Karpas-422 (cell line): Measurements from ENCODE around the gene TNFRSF11A. TPM values are rescaled to one million over a fixed set of nuclear protein-coding genes. Genes with fewer than 3 reads are reported as not detected.

Source experiments
- DNase-seq: peaks from one replicate; pipeline ENCODE4 v3.0.0-alpha.2; 2015
- H2AFZ ChIP-seq: fragments of 200-600 bp; sonication (generic); 2 replicates; pipeline ENCODE4 v1.6.1; 2014; ENCODE audit warnings: antibody characterized with exemption, low read length, mixed read lengths
- H3K27ac ChIP-seq: fragments of 200-600 bp; sonication (generic); 2 replicates; pipeline ENCODE4 v1.5.1; 2014; ENCODE audit warnings: mild to moderate bottlenecking, low read length, moderate library complexity
- H3K27me3 ChIP-seq: fragments of 200-600 bp; sonication (generic); 2 replicates; pipeline ENCODE4 v1.6.1; 2014; ENCODE audit warnings: low read length, mixed read lengths
- H3K36me3 ChIP-seq: fragments of 200-600 bp; sonication (generic); 2 replicates; pipeline ENCODE4 v1.6.1; 2014; ENCODE audit warnings: low read length, mixed read lengths; ENCODE audit not compliant: insufficient read depth
- H3K4me1 ChIP-seq: fragments of 200-600 bp; sonication (generic); 2 replicates; pipeline ENCODE4 v1.6.1; 2014; ENCODE audit warnings: mild to moderate bottlenecking, low read length, mixed read lengths
- H3K4me2 ChIP-seq: fragments of 200-600 bp; sonication (generic); 2 replicates; pipeline ENCODE4 v1.6.1; 2014; ENCODE audit warnings: low read length, low read depth, mild to moderate bottlenecking; ENCODE audit not compliant: poor library complexity, severe bottlenecking
- H3K4me3 ChIP-seq: fragments of 200-600 bp; sonication (generic); 2 replicates; pipeline ENCODE4 v1.5.1; 2014; ENCODE audit warnings: mild to moderate bottlenecking, antibody characterized with exemption, low read length, mixed read lengths
- H3K79me2 ChIP-seq: fragments of 200-600 bp; sonication (generic); 2 replicates; pipeline ENCODE4 v1.6.1; 2014; ENCODE audit warnings: mild to moderate bottlenecking, low read length, mixed read lengths
- H3K9ac ChIP-seq: fragments of 200-600 bp; sonication (generic); 2 replicates; pipeline ENCODE4 v1.6.0; 2014; ENCODE audit warnings: low read length
- H3K9me2 ChIP-seq: fragments of 200-600 bp; sonication (generic), shearing (Covaris generic); replicated peaks from 2 replicates; pipeline ENCODE4 v1.6.0; 2014; ENCODE audit warnings: mild to moderate bottlenecking, low read length, moderate library complexity; ENCODE audit not compliant: insufficient read depth
- H3K9me3 ChIP-seq: fragments of 300-700, 200-600 bp; sonication (generic); 2 replicates; pipeline ENCODE4 v1.6.1; 2014; ENCODE audit warnings: low read length, mixed read lengths
- H4K20me1 ChIP-seq: fragments of 200-600 bp; sonication (generic); 2 replicates; pipeline ENCODE4 v1.6.1; 2014; ENCODE audit warnings: mild to moderate bottlenecking, antibody characterized with exemption, low read length, low read depth; ENCODE audit not compliant: insufficient read depth
- total RNA-seq: library from RNA; depleted of rRNA; stranded (reverse); fragments of >200 nt; shearing (Covaris generic); gene quantifications from 2 replicates; pipeline ENCODE4 v1.2.3, GENCODE V29; 2014; ENCODE audit warnings: low replicate concordance

The TNFRSF11A gene
- total RNA-seq, 1 experiment from 2014 or later, result 1.0 TPM

- Histone ChIP-seq H3K4me1 (peaks cover 51% of the 10 kb centered on the region), H3K36me3 (no peaks in the 10 kb centered on the region), H3K4me3 (peak overlapping the region; percentile 59), H3K9me2 (no peaks in the 10 kb centered on the region), H3K9me3 (no peaks in the 10 kb centered on the region), H2AFZ (0 out of 2 replicates have a peak overlapping the region, but pooled peaks have one; percentile 4), H4K20me1 (no peaks in the 10 kb centered on the region), H3K27me3 (no peaks in the 10 kb centered on the region), H3K27ac (peak overlapping the region; percentile 92), H3K4me2 (peak overlapping the region; percentile 84), H3K79me2 (no peaks in the 10 kb centered on the region), H3K9ac (peak overlapping the region; percentile 58)
- DNase-seq, result peak; percentile 81
Measured at GRCh38 chr18:62371436-62371835, 46.3 kb downstream of the TNFRSF11A start.

DNA sequence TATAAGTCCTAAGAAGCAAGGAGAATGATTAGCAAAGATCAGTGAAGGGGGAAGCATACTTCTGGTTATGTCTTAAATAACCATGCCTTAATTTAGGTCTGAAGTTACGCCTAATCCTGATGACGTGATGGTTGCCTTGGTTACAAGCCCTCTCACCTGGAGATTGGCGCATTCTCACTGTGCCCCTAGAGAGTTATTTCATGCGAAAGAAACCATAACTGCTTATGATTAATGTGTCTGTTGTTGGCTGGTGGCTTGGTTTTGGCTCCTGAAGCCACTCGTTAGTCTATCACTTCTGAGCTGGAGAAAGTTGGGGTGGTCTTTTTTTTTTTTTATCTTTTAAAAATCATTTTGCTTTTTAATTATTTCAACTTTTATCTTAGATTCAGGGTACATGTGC, 47.0 kb downstream of the TNFRSF11A start:
- peak; percentile 97 for DNase-seq
- H3K9me2 ChIP-seq, result no peaks in the 10 kb centered on the region
- peak overlapping the region; percentile 84 for H3K4me2 ChIP-seq
- H3K27ac ChIP-seq, result peak overlapping the region; percentile 92
- no peak overlapping the region for H2AFZ ChIP-seq
- no peaks in the 10 kb centered on the region for H3K36me3 ChIP-seq
- H3K4me3 ChIP-seq, result peak overlapping the region; percentile 59
- no peaks in the 10 kb centered on the region for H3K27me3 ChIP-seq
- peaks cover 51% of the 10 kb centered on the region for H3K4me1 ChIP-seq
- peak overlapping the region; percentile 58 for H3K9ac ChIP-seq
- no peaks in the 10 kb centered on the region for H3K79me2 ChIP-seq
- H4K20me1 ChIP-seq, result no peaks in the 10 kb centered on the region
- no peaks in the 10 kb centered on the region for H3K9me3 ChIP-seq

GRCh38 chr18:62372882-62373281, 47.8 kb downstream of the TNFRSF11A start:
- H3K4me2 ChIP-seq, result peak overlapping the region; percentile 84

GRCh38 chr18:62374410-62374965, 49.4 kb downstream of the TNFRSF11A start:
- Histone ChIP-seq H4K20me1 (no peaks in the 10 kb centered on the region), H3K9me2 (no peaks in the 10 kb centered on the region), H3K36me3 (no peaks in the 10 kb centered on the region), H3K27ac (no peak overlapping the region), H3K4me3 (no peak overlapping the region), H3K27me3 (no peaks in the 10 kb centered on the region), H3K4me2 (no peak overlapping the region), H3K9ac (no peak overlapping the region), H3K9me3 (no peaks in the 10 kb centered on the region), H3K79me2 (no peaks in the 10 kb centered on the region), H2AFZ (no peak overlapping the region), H3K4me1 (peaks cover 56% of the 10 kb centered on the region)
- DNase-seq, result no peak

More at GRCh38 chr18:62372882-62373281, 47.8 kb downstream of the TNFRSF11A start:
- peaks cover 57% of the 10 kb centered on the region for H3K4me1 ChIP-seq
- no peaks in the 10 kb centered on the region for H3K9me3 ChIP-seq
- no peak for DNase-seq
- peak overlapping the region; percentile 92 for H3K27ac ChIP-seq
- H3K9ac ChIP-seq, result no peak overlapping the region; the same call in 1 of the 2 replicates
- H3K27me3 ChIP-seq, result no peaks in the 10 kb centered on the region
- peak overlapping the region; percentile 59; the same call in 1 of the 2 replicates for H3K4me3 ChIP-seq
- no peaks in the 10 kb centered on the region for H4K20me1 ChIP-seq
- H3K79me2 ChIP-seq, result no peaks in the 10 kb centered on the region
- no peaks in the 10 kb centered on the region for H3K9me2 ChIP-seq
- no peak overlapping the region for H2AFZ ChIP-seq
- no peaks in the 10 kb centered on the region for H3K36me3 ChIP-seq

GRCh38 chr18:62377131-62377807, 52.2 kb downstream of the TNFRSF11A start:
- Histone ChIP-seq H4K20me1 (no peaks in the 10 kb centered on the region), H3K9me2 (no peaks in the 10 kb centered on the region), H3K9ac (no peak overlapping the region), H3K9me3 (no peaks in the 10 kb centered on the region), H2AFZ (no peak overlapping the region), H3K4me1 (peaks cover 28% of the 10 kb centered on the region), H3K79me2 (no peaks in the 10 kb centered on the region), H3K36me3 (no peaks in the 10 kb centered on the region), H3K27me3 (no peaks in the 10 kb centered on the region), H3K27ac (no peak overlapping the region), H3K4me2 (no peak overlapping the region), H3K4me3 (no peak overlapping the region)
- DNase-seq, result no peak

GRCh38 chr18:62379051-62379450, 53.9 kb downstream of the TNFRSF11A start:
- no peak overlapping the region for H3K27ac ChIP-seq
- no peak overlapping the region for H3K4me2 ChIP-seq
- H3K4me1 ChIP-seq, result peaks cover 10% of the 10 kb centered on the region
- H3K4me3 ChIP-seq, result no peak overlapping the region
- H3K9me3 ChIP-seq, result no peaks in the 10 kb centered on the region
- H3K9ac ChIP-seq, result no peak overlapping the region
- H3K79me2 ChIP-seq, result no peaks in the 10 kb centered on the region
- DNase-seq, result no peak
- no peaks in the 10 kb centered on the region for H3K27me3 ChIP-seq
- no peaks in the 10 kb centered on the region for H3K9me2 ChIP-seq
- no peaks in the 10 kb centered on the region for H3K36me3 ChIP-seq
- no peaks in the 10 kb centered on the region for H4K20me1 ChIP-seq
- H2AFZ ChIP-seq, result no peak overlapping the region

DNA sequence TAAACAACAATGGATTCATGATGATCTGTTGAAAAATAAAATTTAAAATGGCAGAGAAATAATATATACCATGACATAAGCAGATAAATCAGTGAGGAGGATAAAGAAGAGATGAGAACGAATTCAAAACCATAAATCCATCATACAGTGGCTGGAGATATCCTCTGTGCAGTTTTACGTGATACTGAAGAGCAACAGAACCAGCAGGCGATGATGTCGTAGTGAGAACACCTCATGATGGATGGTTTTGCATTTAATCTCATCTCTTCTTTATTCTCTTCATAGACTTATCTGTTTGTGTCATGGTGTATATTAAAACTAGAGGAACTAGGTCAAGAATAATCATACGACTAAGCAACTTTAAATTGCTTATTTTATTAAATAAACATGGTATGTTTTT, 56.3 kb downstream of the TNFRSF11A start:
- H3K4me2 ChIP-seq, result no peak overlapping the region
- H3K4me1 ChIP-seq, result peaks cover 6% of the 10 kb centered on the region; the same call in 1 of the 2 replicates
- no peaks in the 10 kb centered on the region for H3K9me2 ChIP-seq

DNA sequence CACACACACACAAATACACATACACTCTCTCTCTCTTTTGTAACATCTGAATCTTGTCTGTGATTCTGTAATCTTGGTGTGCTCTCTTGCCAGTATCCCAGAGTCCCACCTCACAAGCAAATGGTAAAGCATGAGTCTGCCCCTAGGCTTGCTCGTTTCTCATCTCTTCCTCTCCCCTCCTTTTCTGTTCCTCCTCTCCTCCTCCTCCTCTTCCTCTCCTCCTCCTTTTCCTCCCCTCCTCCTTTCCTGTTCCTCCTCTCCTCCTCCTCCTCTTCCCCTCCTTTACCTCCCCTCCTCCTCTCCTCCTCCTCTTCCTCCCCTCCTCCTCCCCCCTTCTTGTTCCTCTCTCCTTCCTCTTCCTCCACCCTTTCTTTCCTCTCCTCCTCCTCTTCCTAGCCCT, 59.0 kb downstream of the TNFRSF11A start:
- Histone ChIP-seq H3K4me2 (no peak overlapping the region), H3K9me2 (no peaks in the 10 kb centered on the region), H3K9ac (no peak overlapping the region), H3K79me2 (no peaks in the 10 kb centered on the region), H3K9me3 (no peaks in the 10 kb centered on the region), H3K36me3 (no peaks in the 10 kb centered on the region), H3K27ac (no peak overlapping the region), H3K4me3 (no peak overlapping the region), H4K20me1 (no peaks in the 10 kb centered on the region), H3K4me1 (no peaks in the 10 kb centered on the region), H2AFZ (no peak overlapping the region), H3K27me3 (no peaks in the 10 kb centered on the region)
- no peak for DNase-seq

More for the DNA sequence above, 56.3 kb downstream of the TNFRSF11A start:
- DNase-seq, result no peak
- H2AFZ ChIP-seq, result no peak overlapping the region
- H3K4me3 ChIP-seq, result no peak overlapping the region
- no peaks in the 10 kb centered on the region for H3K9me3 ChIP-seq
- no peaks in the 10 kb centered on the region for H3K36me3 ChIP-seq
- no peaks in the 10 kb centered on the region for H4K20me1 ChIP-seq
- no peaks in the 10 kb centered on the region for H3K79me2 ChIP-seq
- H3K27me3 ChIP-seq, result no peaks in the 10 kb centered on the region
- H3K27ac ChIP-seq, result no peak overlapping the region
- no peak overlapping the region for H3K9ac ChIP-seq
